ENCODE results near the gene CCSAP.

- TF ChIP-seq GATA3 (IDR thresholded peaks at IDR 0.05; ENCODE audit: low read depth, low read length) (no peak), GATA2 (IDR thresholded peaks at IDR 0.05; ENCODE audit: low read depth, low read length) (no peak)
Measured at GRCh38 chr1:229323201-229323600, 19.6 kb downstream of the CCSAP start.

Data from SH-SY5Y (cell line).